ENCODE measurements around the gene CD300LD. TPM values are rescaled to one million over a fixed set of nuclear protein-coding genes. Genes with fewer than 3 reads are reported as not detected.

The CD300LD gene
- total RNA-seq, 1 donor from 2014 or later, result not detected

DNA sequence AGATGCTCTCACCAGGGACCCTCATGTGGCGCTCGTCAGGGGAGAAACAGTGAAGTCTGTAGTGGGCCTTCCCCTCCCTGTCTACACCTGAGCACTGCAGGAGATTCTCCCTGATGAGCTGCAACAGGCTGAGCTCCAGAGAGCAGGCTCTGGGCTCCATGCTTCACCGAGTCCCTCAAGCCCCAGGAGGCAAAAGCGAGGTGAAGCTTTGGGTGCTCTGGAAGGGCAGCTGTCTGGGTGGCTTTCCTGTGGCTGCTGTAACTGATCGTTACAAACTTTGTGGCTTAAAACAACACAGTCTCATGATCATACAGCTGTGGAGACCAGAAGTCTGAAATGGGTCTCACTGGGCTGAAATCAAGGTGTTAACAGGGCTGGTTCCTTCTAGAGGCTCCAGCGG is 12.1 kb upstream of the CD300LD start:
- DNase-seq (ENCODE audit: low read depth), result no peak
- no peak for TF ChIP-seq CTCF (IDR thresholded peaks at IDR 0.05; ENCODE audit: insufficient read depth, low read length, poor library complexity, severe bottlenecking)
- Histone ChIP-seq H3K4me3 (ENCODE audit: low read depth, low read length) (no peak overlapping the region), H3K36me3 (ENCODE audit: control insufficient read depth, insufficient read depth, low read length) (no peaks in the 10 kb centered on the region), H3K27me3 (ENCODE audit: control insufficient read depth, insufficient read depth, low read length) (peaks cover 16% of the 10 kb centered on the region)

DNA sequence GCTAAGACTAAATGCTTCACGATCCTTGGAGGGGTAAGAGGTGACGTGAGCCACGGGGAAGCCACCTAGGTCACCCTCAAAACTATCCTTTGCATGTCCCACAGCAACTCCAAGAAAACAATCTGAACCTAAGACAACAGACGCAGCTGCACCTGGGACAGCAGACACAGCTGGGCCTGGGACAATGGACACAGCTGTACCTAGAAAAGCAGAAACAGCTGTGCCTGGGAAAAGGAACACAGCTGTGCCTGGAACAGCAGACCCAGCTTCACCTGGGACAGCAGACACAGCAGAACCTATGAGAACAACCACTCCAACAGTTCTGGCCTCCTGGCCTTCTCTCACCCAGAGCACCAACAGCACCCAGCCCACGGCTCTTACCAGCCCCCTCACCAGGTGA is 11.7 kb upstream of the CD300LD start:
- Histone ChIP-seq H3K27me3 (ENCODE audit: control insufficient read depth, insufficient read depth, low read length) (peaks cover 20% of the 10 kb centered on the region), H3K4me3 (ENCODE audit: low read depth, low read length) (no peak overlapping the region), H3K36me3 (ENCODE audit: control insufficient read depth, insufficient read depth, low read length) (no peaks in the 10 kb centered on the region)
- no peak for TF ChIP-seq CTCF (IDR thresholded peaks at IDR 0.05; ENCODE audit: insufficient read depth, low read length, poor library complexity, severe bottlenecking)
- no peak for DNase-seq (ENCODE audit: low read depth)

DNA sequence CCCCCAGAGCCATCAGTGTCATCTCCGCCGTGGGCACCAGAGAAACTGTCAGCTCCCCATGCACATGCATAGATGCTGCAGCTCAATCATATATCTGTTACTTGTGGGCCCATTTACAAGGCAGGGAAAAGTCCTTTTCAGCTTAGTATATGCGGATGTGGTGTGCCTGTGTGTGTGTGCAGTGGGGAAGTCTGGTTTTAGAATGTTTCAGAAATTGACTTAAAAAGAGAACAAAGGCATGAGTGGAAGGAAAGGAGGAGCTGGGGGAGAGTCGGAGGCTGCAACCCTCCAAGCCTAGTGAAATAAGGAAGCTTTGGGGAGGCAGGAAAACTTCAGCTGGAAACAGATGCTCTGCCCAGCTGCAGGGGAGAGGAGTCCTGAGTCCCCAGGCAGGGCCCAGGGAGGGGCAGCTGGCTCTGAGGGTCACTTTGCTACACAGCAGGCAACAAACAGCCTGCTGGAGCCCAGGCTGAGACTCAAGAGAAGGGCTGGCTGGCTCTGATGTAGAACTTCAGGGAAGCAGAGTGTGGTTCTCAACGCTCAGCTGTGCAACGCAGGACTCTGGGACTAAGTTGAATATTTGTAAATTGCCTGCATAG is 11.1 kb upstream of the CD300LD start:
- DNase-seq (ENCODE audit: low read depth), result no peak
- H3K36me3 ChIP-seq (ENCODE audit: control insufficient read depth, insufficient read depth, low read length), result no peaks in the 10 kb centered on the region
- H3K27me3 ChIP-seq (ENCODE audit: control insufficient read depth, insufficient read depth, low read length), result peaks cover 20% of the 10 kb centered on the region
- H3K4me3 ChIP-seq (ENCODE audit: low read depth, low read length), result no peak overlapping the region
- no peak for TF ChIP-seq CTCF (IDR thresholded peaks at IDR 0.05; ENCODE audit: insufficient read depth, low read length, poor library complexity, severe bottlenecking)

DNA sequence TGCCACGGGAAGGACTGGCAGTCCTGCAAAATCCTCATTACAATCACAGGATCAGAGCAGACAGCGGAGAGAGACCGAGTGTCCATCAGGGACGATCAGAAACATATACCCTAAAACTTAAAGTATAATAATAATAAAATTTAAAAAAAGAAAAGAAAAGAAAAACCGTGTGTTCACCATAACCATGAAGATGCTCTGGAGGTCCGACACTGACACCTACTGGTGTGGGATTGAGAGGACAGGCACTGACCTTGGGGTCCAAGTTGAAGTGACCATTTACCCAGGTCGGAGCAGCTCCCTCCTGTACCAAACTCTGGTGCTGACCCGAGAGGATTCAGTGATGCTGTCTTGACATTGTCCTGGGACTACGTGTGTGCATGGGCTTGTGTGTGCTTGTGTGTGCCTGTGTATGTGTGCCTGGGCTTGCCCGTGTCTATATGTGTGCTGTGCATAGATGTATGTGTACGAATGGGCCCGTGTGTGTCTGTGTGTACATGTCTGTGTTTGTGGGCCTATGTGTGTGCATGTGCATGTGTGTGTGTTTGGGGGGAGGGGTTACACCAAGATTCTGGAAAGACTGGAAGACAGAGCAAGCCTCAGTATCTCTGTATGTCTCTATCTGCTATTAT is 10.0 kb upstream of the CD300LD start:
- DNase-seq (ENCODE audit: low read depth), result no peak
- Histone ChIP-seq H3K27me3 (ENCODE audit: control insufficient read depth, insufficient read depth, low read length) (peaks cover 20% of the 10 kb centered on the region), H3K36me3 (ENCODE audit: control insufficient read depth, insufficient read depth, low read length) (no peaks in the 10 kb centered on the region), H3K4me3 (ENCODE audit: low read depth, low read length) (no peak overlapping the region)
- peak; percentile 72 for TF ChIP-seq CTCF (IDR thresholded peaks at IDR 0.05; ENCODE audit: insufficient read depth, low read length, poor library complexity, severe bottlenecking)

GRCh38 chr17:74599448-74599939 is 7.4 kb upstream of the CD300LD start:
- DNase-seq (ENCODE audit: low read depth), result no peak
- no peaks in the 10 kb centered on the region for H3K36me3 ChIP-seq (ENCODE audit: control insufficient read depth, insufficient read depth, low read length)
- no peak overlapping the region for H3K4me3 ChIP-seq (ENCODE audit: low read depth, low read length)
- no peak for TF ChIP-seq CTCF (IDR thresholded peaks at IDR 0.05; ENCODE audit: insufficient read depth, low read length, poor library complexity, severe bottlenecking)
- peaks cover 20% of the 10 kb centered on the region for H3K27me3 ChIP-seq (ENCODE audit: control insufficient read depth, insufficient read depth, low read length)

- H3K4me3 ChIP-seq (ENCODE audit: low read depth, low read length), result no peak overlapping the region
- H3K27me3 ChIP-seq (ENCODE audit: control insufficient read depth, insufficient read depth, low read length), result peaks cover 19% of the 10 kb centered on the region
- no peak for TF ChIP-seq CTCF (IDR thresholded peaks at IDR 0.05; ENCODE audit: insufficient read depth, low read length, poor library complexity, severe bottlenecking)
- DNase-seq (ENCODE audit: low read depth), result no peak
- H3K36me3 ChIP-seq (ENCODE audit: control insufficient read depth, insufficient read depth, low read length), result no peaks in the 10 kb centered on the region
Measured at GRCh38 chr17:74599023-74599399, 6.9 kb upstream of the CD300LD start.
